ENCODE measurements around the gene FMO4.
"Not testable (repeated sequence)": the region's sequence is repeated elsewhere in the genome, so short reads cannot be mapped to it uniquely, and the experiment has no call there.

Gene FMO4

DNA sequence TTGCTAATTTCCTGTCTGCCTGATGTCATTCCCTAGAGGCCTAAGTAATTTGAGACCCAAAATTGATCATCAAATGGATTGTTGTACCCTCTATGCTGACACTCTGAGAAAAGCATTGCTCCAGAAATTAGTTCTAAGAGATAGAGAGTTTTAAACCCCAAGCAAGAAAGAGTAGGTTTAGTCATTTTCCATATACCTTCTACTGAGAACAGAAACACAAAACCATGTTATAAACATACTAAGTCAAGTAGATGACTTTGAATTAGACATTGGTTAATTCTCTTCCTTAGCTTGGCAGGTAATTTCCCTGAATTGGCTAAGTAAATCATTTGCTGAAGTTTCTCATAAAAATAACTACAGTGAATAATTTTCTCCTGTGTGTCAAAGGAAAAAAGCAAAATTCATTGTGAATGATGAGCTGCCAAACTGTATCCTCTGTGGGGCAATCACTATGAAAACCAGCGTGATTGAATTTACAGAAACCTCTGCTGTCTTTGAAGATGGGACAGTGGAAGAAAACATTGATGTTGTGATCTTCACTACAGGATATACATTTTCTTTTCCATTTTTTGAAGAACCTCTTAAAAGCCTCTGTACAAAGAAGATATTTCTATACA, 20.1 kb downstream of the FMO4 start:
- no peak overlapping the region for H3K4me3 ChIP-seq (ENCODE audit: low read depth in 1 of 2, low read length in 2 of 2)
- H3K9me3 ChIP-seq (ENCODE audit: low read length), result no peaks in the 10 kb centered on the region
- H3K4me1 ChIP-seq (ENCODE audit: insufficient read depth, low read length), result no peaks in the 10 kb centered on the region
- no peaks in the 10 kb centered on the region for H3K27me3 ChIP-seq (ENCODE audit: control insufficient read depth in 1 of 2, insufficient read depth in 2 of 2, low read length in 2 of 2)
- H3K9ac ChIP-seq (ENCODE audit: low read length), result no peak overlapping the region
- no peak overlapping the region for H3K27ac ChIP-seq (ENCODE audit: low read depth, low read length)
- no peaks in the 10 kb centered on the region for H3K36me3 ChIP-seq (ENCODE audit: insufficient read depth, low read length)

DNA sequence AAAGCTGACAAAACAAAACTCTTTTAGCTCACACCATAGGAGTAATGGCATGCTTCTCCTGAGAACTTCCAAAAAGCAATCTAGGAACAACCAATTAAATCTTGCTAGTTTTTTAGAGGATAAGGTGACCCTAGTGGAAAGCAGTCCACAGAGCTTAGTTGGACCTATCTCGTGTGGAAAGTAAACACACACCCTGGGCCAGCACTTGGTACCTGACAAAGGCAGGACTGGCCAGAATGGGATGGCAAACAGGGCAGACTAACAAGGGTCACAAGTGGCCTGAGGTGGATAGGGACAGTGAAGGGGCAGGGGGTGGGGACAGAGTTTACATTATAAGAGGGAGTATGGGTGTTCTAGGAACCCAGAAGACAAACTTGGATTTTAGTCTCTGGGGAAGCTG, 22.0 kb downstream of the FMO4 start:
- no peak overlapping the region for H3K4me3 ChIP-seq (ENCODE audit: low read depth in 1 of 2, low read length in 2 of 2)
- H3K4me1 ChIP-seq (ENCODE audit: insufficient read depth, low read length), result no peaks in the 10 kb centered on the region
- no peak overlapping the region for H3K9ac ChIP-seq (ENCODE audit: low read length)
- no peak overlapping the region for H3K27ac ChIP-seq (ENCODE audit: low read depth, low read length)
- H3K36me3 ChIP-seq (ENCODE audit: insufficient read depth, low read length), result no peaks in the 10 kb centered on the region
- no peaks in the 10 kb centered on the region for H3K27me3 ChIP-seq (ENCODE audit: control insufficient read depth in 1 of 2, insufficient read depth in 2 of 2, low read length in 2 of 2)
- no peaks in the 10 kb centered on the region for H3K9me3 ChIP-seq (ENCODE audit: low read length)

DNA sequence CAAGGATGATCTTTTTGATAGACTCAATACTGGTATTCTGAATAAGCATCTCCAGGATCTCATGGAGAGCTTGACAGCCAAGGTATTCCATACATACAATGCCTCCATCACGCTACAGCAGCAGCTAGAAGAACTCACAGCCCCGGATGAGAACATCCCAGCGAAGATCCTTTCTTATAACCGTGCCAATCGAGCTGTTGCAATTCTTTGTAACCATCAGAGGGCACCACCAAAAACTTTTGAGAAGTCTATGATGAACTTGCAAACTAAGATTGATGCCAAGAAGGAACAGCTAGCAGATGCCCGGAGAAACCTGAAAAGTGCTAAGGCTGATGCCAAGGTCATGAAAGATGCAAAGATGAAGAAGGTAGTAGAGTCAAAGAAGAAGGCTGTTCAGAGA, 25.4 kb downstream of the FMO4 start:
- not testable (repeated sequence) for H3K36me3 ChIP-seq (ENCODE audit: insufficient read depth, low read length); H3K9me3 ChIP-seq (ENCODE audit: low read length); H3K4me3 ChIP-seq (ENCODE audit: low read depth in 1 of 2, low read length in 2 of 2); H3K27ac ChIP-seq (ENCODE audit: low read depth, low read length); H3K9ac ChIP-seq (ENCODE audit: low read length); H3K27me3 ChIP-seq (ENCODE audit: control insufficient read depth in 1 of 2, insufficient read depth in 2 of 2, low read length in 2 of 2); H3K4me1 ChIP-seq (ENCODE audit: insufficient read depth, low read length)

DNA sequence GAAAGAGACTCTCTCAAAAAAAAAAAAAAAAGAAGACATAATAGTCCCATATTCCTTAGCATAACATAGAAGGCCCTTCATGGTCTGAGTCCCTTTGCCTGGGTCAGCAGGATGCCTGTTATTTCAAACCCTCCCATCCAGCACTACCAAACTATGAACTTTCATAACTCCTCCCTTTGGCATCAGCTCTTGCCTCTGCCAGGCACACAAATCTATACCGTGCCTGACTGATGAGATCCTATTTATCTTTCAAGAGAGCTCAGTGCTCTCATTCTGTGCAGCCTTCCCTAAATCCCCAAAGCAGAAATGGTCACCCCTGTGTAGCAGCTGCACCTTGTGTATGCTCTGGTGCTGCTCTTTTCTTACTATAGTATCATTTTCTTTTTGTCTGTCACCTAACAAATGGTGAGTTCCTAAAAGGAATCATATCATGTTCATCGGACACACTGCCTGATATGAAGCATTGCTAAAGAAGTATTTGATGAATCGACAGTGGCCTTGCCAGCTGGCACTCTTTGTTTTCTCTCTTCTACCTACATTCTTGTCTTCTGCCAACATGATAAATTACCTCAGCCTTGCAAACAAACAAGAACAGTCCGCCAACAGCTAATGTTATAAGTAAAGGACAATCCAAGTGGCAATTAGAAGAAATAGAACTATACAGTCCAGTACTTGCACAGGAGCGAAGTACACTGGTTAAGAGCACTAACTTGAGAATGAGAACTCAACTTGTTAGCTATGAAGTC, 29.9 kb downstream of the FMO4 start:
- no peaks in the 10 kb centered on the region for H3K36me3 ChIP-seq (ENCODE audit: insufficient read depth, low read length)
- no peak overlapping the region for H3K4me3 ChIP-seq (ENCODE audit: low read depth in 1 of 2, low read length in 2 of 2)
- no peaks in the 10 kb centered on the region for H3K4me1 ChIP-seq (ENCODE audit: insufficient read depth, low read length)
- H3K9ac ChIP-seq (ENCODE audit: low read length), result no peak overlapping the region
- no peaks in the 10 kb centered on the region for H3K27me3 ChIP-seq (ENCODE audit: control insufficient read depth in 1 of 2, insufficient read depth in 2 of 2, low read length in 2 of 2)
- no peaks in the 10 kb centered on the region for H3K9me3 ChIP-seq (ENCODE audit: low read length)
- H3K27ac ChIP-seq (ENCODE audit: low read depth, low read length), result no peak overlapping the region

DNA sequence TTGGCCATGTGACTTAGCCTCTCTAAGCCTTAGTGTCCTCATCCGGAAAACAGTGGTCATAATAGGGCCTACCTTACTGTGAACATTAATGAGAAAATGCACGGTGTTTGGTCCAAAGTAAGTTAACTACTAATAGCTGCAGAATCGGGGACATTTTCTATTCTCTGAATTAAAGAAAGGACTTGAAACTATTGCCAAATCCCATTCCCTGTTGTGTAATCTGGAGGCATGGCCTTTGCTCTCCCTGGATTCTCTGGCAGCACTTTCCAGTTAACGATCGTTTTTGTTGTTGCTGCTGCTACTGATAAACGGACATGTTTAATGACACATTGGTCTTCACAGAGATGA, 30.5 kb downstream of the FMO4 start:
- H3K36me3 ChIP-seq (ENCODE audit: insufficient read depth, low read length), result no peaks in the 10 kb centered on the region
- H3K9me3 ChIP-seq (ENCODE audit: low read length), result no peaks in the 10 kb centered on the region
- no peak overlapping the region for H3K4me3 ChIP-seq (ENCODE audit: low read depth in 1 of 2, low read length in 2 of 2)
- no peaks in the 10 kb centered on the region for H3K27me3 ChIP-seq (ENCODE audit: control insufficient read depth in 1 of 2, insufficient read depth in 2 of 2, low read length in 2 of 2)
- H3K27ac ChIP-seq (ENCODE audit: low read depth, low read length), result no peak overlapping the region
- no peak overlapping the region for H3K9ac ChIP-seq (ENCODE audit: low read length)
- no peaks in the 10 kb centered on the region for H3K4me1 ChIP-seq (ENCODE audit: insufficient read depth, low read length)

DNA sequence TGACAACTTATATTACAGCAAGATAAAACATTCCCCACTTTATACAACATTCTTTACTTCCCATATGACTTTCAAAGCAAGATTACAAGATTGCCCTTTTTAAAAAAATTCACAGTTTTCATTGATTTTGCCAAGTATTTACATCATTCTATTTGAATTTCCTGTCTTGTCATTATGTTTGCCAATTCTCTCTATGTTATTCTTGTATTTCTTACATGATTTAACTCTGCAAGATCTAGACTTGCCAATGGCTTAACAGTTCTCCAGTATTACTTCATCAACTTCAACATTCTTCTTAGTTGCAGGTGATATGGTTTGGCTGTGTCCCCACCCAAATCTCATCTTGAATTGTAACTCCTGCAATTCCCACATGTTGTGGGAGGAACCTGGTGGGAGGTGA, 31.6 kb downstream of the FMO4 start:
- Histone ChIP-seq H3K27me3 (ENCODE audit: control insufficient read depth in 1 of 2, insufficient read depth in 2 of 2, low read length in 2 of 2) (no peaks in the 10 kb centered on the region), H3K4me1 (ENCODE audit: insufficient read depth, low read length) (no peaks in the 10 kb centered on the region), H3K27ac (ENCODE audit: low read depth, low read length) (no peak overlapping the region), H3K4me3 (ENCODE audit: low read depth in 1 of 2, low read length in 2 of 2) (no peak overlapping the region), H3K9me3 (ENCODE audit: low read length) (no peaks in the 10 kb centered on the region), H3K36me3 (ENCODE audit: insufficient read depth, low read length) (no peaks in the 10 kb centered on the region), H3K9ac (ENCODE audit: low read length) (no peak overlapping the region)

GRCh38 chr1:171346881-171347280, 32.9 kb downstream of the FMO4 start:
- Histone ChIP-seq H3K27me3 (ENCODE audit: control insufficient read depth in 1 of 2, insufficient read depth in 2 of 2, low read length in 2 of 2) (no peaks in the 10 kb centered on the region), H3K27ac (ENCODE audit: low read depth, low read length) (no peak overlapping the region), H3K4me3 (ENCODE audit: low read depth in 1 of 2, low read length in 2 of 2) (no peak overlapping the region), H3K9ac (ENCODE audit: low read length) (no peak overlapping the region), H3K9me3 (ENCODE audit: low read length) (no peaks in the 10 kb centered on the region), H3K36me3 (ENCODE audit: insufficient read depth, low read length) (no peaks in the 10 kb centered on the region), H3K4me1 (ENCODE audit: insufficient read depth, low read length) (no peaks in the 10 kb centered on the region)

DNA sequence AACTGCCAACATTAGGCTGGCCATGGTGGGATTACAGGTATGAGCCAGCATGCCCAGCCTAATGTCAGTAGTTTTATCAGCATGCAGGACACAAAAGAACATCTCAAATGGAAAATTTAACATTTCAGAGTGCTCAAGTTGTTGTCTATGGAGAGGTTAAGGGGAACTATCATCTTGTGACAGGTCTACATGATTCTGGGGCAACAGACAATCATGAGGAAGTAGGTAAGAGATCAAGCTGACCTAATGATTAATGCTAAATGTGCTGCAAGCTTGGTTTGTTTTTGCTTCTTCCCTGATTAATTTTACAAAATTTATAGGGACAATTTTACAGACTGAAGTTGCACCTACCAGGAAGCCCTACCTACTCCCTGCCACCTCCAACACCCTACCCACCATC, 36.6 kb downstream of the FMO4 start:
- Histone ChIP-seq H3K36me3 (ENCODE audit: insufficient read depth, low read length) (no peaks in the 10 kb centered on the region), H3K9ac (ENCODE audit: low read length) (no peak overlapping the region), H3K27me3 (ENCODE audit: control insufficient read depth in 1 of 2, insufficient read depth in 2 of 2, low read length in 2 of 2) (no peaks in the 10 kb centered on the region), H3K27ac (ENCODE audit: low read depth, low read length) (no peak overlapping the region), H3K4me3 (ENCODE audit: low read depth in 1 of 2, low read length in 2 of 2) (no peak overlapping the region), H3K9me3 (ENCODE audit: low read length) (no peaks in the 10 kb centered on the region), H3K4me1 (ENCODE audit: insufficient read depth, low read length) (no peaks in the 10 kb centered on the region)

- H3K27me3 ChIP-seq (ENCODE audit: control insufficient read depth in 1 of 2, insufficient read depth in 2 of 2, low read length in 2 of 2), result no peaks in the 10 kb centered on the region
- H3K4me1 ChIP-seq (ENCODE audit: insufficient read depth, low read length), result no peaks in the 10 kb centered on the region
- H3K27ac ChIP-seq (ENCODE audit: low read depth, low read length), result no peak overlapping the region
- no peak overlapping the region for H3K9ac ChIP-seq (ENCODE audit: low read length)
- no peak overlapping the region for H3K4me3 ChIP-seq (ENCODE audit: low read depth in 1 of 2, low read length in 2 of 2)
- H3K36me3 ChIP-seq (ENCODE audit: insufficient read depth, low read length), result no peaks in the 10 kb centered on the region
- H3K9me3 ChIP-seq (ENCODE audit: low read length), result no peaks in the 10 kb centered on the region
Measured at GRCh38 chr1:171351961-171352360, 38.0 kb downstream of the FMO4 start.

DNA sequence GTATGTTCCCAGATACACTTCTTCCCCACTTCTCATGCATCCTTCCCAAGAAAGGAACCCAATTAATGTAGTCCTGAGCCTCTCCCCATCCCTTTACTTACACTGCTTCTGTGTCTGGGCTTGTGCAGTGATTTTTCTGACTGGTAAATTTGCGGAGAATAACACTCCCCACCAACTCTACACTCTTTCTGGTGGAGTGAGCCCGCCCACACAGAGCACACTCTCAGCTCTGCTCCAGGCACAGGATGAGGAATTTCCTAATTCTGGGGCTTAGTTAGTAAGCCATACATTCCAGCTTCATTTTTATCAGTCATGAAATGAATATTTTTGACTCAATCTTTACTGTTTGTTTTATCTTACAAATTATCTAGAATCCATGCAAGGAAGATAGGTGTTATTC, 38.6 kb downstream of the FMO4 start:
- no peaks in the 10 kb centered on the region for H3K9me3 ChIP-seq (ENCODE audit: low read length)
- H3K4me1 ChIP-seq (ENCODE audit: insufficient read depth, low read length), result no peaks in the 10 kb centered on the region
- no peaks in the 10 kb centered on the region for H3K27me3 ChIP-seq (ENCODE audit: control insufficient read depth in 1 of 2, insufficient read depth in 2 of 2, low read length in 2 of 2)
- H3K9ac ChIP-seq (ENCODE audit: low read length), result no peak overlapping the region
- H3K36me3 ChIP-seq (ENCODE audit: insufficient read depth, low read length), result no peaks in the 10 kb centered on the region
- no peak overlapping the region for H3K27ac ChIP-seq (ENCODE audit: low read depth, low read length)
- no peak overlapping the region for H3K4me3 ChIP-seq (ENCODE audit: low read depth in 1 of 2, low read length in 2 of 2)

- no peaks in the 10 kb centered on the region for H3K27me3 ChIP-seq (ENCODE audit: control insufficient read depth in 1 of 2, insufficient read depth in 2 of 2, low read length in 2 of 2)
- no peak overlapping the region for H3K9ac ChIP-seq (ENCODE audit: low read length)
- H3K27ac ChIP-seq (ENCODE audit: low read depth, low read length), result no peak overlapping the region
- H3K36me3 ChIP-seq (ENCODE audit: insufficient read depth, low read length), result no peaks in the 10 kb centered on the region
- H3K9me3 ChIP-seq (ENCODE audit: low read length), result no peaks in the 10 kb centered on the region
- no peaks in the 10 kb centered on the region for H3K4me1 ChIP-seq (ENCODE audit: insufficient read depth, low read length)
- no peak overlapping the region for H3K4me3 ChIP-seq (ENCODE audit: low read depth in 1 of 2, low read length in 2 of 2)
Measured at GRCh38 chr1:171355727-171356126, 41.7 kb downstream of the FMO4 start.

DNA sequence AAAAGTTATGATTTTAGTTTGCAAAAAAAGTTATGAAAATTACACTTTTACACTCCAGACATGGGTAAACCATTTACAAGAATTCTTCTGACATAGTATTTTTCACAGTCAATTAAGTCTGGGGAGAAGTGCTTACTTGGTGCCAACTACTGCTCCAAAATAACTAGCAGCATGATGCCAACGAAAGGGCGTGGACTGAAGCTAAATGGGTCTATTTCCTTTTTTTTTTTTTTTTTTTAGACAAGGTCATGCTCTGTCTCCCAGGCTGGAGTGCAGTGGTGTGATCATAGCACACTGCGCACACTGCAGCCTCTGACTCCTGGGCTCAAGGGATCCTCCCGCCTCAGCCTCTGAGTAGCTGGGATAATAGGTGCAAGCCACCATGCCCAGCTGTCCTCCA, 43.2 kb downstream of the FMO4 start:
- Histone ChIP-seq H3K27me3 (ENCODE audit: control insufficient read depth in 1 of 2, insufficient read depth in 2 of 2, low read length in 2 of 2) (no peaks in the 10 kb centered on the region), H3K4me3 (ENCODE audit: low read depth in 1 of 2, low read length in 2 of 2) (no peak overlapping the region), H3K9ac (ENCODE audit: low read length) (no peak overlapping the region), H3K9me3 (ENCODE audit: low read length) (no peaks in the 10 kb centered on the region), H3K27ac (ENCODE audit: low read depth, low read length) (no peak overlapping the region), H3K36me3 (ENCODE audit: insufficient read depth, low read length) (no peaks in the 10 kb centered on the region), H3K4me1 (ENCODE audit: insufficient read depth, low read length) (no peaks in the 10 kb centered on the region)

Measured in muscle layer of colon (tissue), 2 donors.